Measurements from ENCODE around the gene TMEM59L. TPM values are rescaled to one million over a fixed set of nuclear protein-coding genes. Genes with fewer than 3 reads are reported as not detected.

The TMEM59L gene
- total RNA-seq, 4 donors from 2014 or later: 0.96 to 4.0 (median 2.0) TPM

GRCh38 chr19:18603958-18604819 is 8.5 kb upstream of the TMEM59L start:
- H3K9me3 ChIP-seq: no peaks in the 10 kb centered on the region
- peaks cover 0 to 43% (median 24%) of the 10 kb centered on the region in 3 donors for H3K4me1 ChIP-seq
- peak overlapping the region in 1 of 2 donors; percentile 25 for H3K4me3 ChIP-seq
- peak overlapping the region in 1 of 4 donors; percentile 30 for H3K27ac ChIP-seq
- no peaks in the 10 kb centered on the region for H3K36me3 ChIP-seq
- no peak for ATAC-seq
- peaks cover 90% of the 10 kb centered on the region for H3K27me3 ChIP-seq
- TF ChIP-seq POLR2AphosphoS5 (IDR thresholded peaks at IDR 0.05): no peak
- WGBS, 2 donors (ENCODE audit: low coverage in 1 of 2): no CpG with 5 or more reads among the region's 26 CpGs

GRCh38 chr19:18604820-18605159 is 7.9 kb upstream of the TMEM59L start:
- Histone ChIP-seq H3K9me3 (no peaks in the 10 kb centered on the region), H3K36me3 (no peaks in the 10 kb centered on the region), H3K27ac (no peak overlapping the region), H3K4me1 (peaks cover 0 to 43% (median 24%) of the 10 kb centered on the region in 3 donors), H3K4me3 (peak overlapping the region in 1 of 2 donors; percentile 50), H3K27me3 (peaks cover 90% of the 10 kb centered on the region)
- TF ChIP-seq POLR2AphosphoS5 (IDR thresholded peaks at IDR 0.05) (no peak), EP300 (IDR thresholded peaks at IDR 0.05) (no peak), POLR2A (IDR thresholded peaks at IDR 0.05) (no peak), CTCF (IDR thresholded peaks at IDR 0.05) (no peak)
- 40% methylated on average over 9 of the region's 10 CpGs; no CpG with 5 or more reads in 1 of the 2 donors for WGBS, 2 donors (ENCODE audit: low coverage in 1 of 2)
- ATAC-seq: no peak

GRCh38 chr19:18605196-18605545 is 7.5 kb upstream of the TMEM59L start:
- peak overlapping the region in 1 of 2 donors; percentile 50 for H3K4me3 ChIP-seq
- no peak for TF ChIP-seq CTCF (IDR thresholded peaks at IDR 0.05)
- no peak for TF ChIP-seq POLR2A (IDR thresholded peaks at IDR 0.05)
- no peak for TF ChIP-seq POLR2AphosphoS5 (IDR thresholded peaks at IDR 0.05)
- no peak for TF ChIP-seq EP300 (IDR thresholded peaks at IDR 0.05)
- H3K4me1 ChIP-seq: peaks cover 0 to 43% (median 24%) of the 10 kb centered on the region in 3 donors
- no peaks in the 10 kb centered on the region for H3K9me3 ChIP-seq
- no peaks in the 10 kb centered on the region for H3K36me3 ChIP-seq
- no peak overlapping the region for H3K27ac ChIP-seq
- H3K27me3 ChIP-seq: peaks cover 90% of the 10 kb centered on the region
- no peak for ATAC-seq
- WGBS, 2 donors (ENCODE audit: low coverage in 1 of 2): 32 to 40% methylated on average over 1 to 5 of the region's 17 CpGs

- Histone ChIP-seq H3K27me3 (peaks cover 90% of the 10 kb centered on the region), H3K4me1 (peaks cover 0 to 47% (median 24%) of the 10 kb centered on the region in 3 donors), H3K9me3 (no peaks in the 10 kb centered on the region), H3K4me3 (peak overlapping the region; percentile 22 to 50), H3K36me3 (no peaks in the 10 kb centered on the region), H3K27ac (no peak overlapping the region)
- ATAC-seq: no peak
- WGBS, 2 donors (ENCODE audit: low coverage in 1 of 2): no CpG with 5 or more reads among the region's 65 CpGs
- TF ChIP-seq EP300 (IDR thresholded peaks at IDR 0.05) (no peak), CTCF (IDR thresholded peaks at IDR 0.05) (no peak), POLR2A (IDR thresholded peaks at IDR 0.05) (no peak)
Measured at GRCh38 chr19:18605546-18606280, 7.0 kb upstream of the TMEM59L start.

- WGBS, 2 donors (ENCODE audit: low coverage in 1 of 2): 0% methylated on average over 4 of the region's 116 CpGs; no CpG with 5 or more reads in 1 of the 2 donors
- Histone ChIP-seq H3K27me3 (peaks cover 93% of the 10 kb centered on the region), H3K27ac (no peak within 1 kb of the TSS), H3K9me3 (no peaks in the 10 kb centered on the region), H3K4me1 (peaks cover 0 to 55% (median 33%) of the 10 kb centered on the region in 3 donors), H3K4me3 (peak within 1 kb of the TSS; percentile 22 to 50), H3K36me3 (no peaks in the 10 kb centered on the region)
- peak; percentile 21 for ATAC-seq
- TF ChIP-seq POLR2A (IDR thresholded peaks at IDR 0.05) (no peak), EP300 (IDR thresholded peaks at IDR 0.05) (no peak), POLR2AphosphoS5 (IDR thresholded peaks at IDR 0.05) (no peak), CTCF (IDR thresholded peaks at IDR 0.05) (no peak)
Measured at GRCh38 chr19:18606281-18607225, 6.1 kb upstream of the TMEM59L start, which contains the start of gene CRLF1. Gene CRLF1, minus strand, starts transcription at chr19:18606799. Its CDS starts 143 bp downstream, at chr19:18606656.
